Amniotic epithelial cell (primary cell): ENCODE data around the gene KEAP1.

ENCODE experiments used
- DNase-seq: peaks from one replicate; pipeline ENCODE4 v3.0.0-alpha.2; 2010; ENCODE audit warnings: low read depth

The KEAP1 gene

DNA sequence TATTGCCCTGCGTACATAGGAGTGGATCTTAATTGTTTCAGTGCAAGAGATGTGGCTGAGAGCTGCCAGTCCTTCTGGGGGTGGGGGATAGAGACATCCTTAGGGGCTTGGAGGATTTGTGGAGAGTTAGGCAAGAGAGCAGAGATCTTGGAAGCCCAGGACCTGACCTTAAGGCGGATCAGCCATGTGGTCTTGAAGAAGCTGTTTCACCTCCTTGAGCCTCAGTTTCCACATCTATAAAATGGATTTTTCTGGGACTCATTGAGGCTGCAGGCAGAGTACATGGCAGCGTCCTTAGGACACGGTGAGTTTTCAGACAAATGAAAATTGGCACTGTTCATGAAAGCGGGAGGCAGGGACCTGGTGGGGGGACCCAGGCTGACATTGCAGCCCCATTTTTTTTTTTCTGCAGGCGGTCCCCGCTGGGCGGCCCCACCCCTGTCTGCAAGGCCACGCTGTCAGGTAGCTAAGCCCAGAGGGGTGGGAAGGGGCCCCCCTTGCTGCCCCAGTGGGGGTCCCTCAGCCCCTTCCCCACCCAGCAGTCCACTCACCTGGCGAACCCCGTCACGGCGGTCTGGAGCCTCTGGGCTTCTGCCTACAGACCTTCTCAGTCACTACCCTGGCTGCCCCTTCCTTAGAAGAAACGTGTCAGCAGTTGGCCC, 52.8 kb downstream of the KEAP1 start:
- no peak for DNase-seq

DNA sequence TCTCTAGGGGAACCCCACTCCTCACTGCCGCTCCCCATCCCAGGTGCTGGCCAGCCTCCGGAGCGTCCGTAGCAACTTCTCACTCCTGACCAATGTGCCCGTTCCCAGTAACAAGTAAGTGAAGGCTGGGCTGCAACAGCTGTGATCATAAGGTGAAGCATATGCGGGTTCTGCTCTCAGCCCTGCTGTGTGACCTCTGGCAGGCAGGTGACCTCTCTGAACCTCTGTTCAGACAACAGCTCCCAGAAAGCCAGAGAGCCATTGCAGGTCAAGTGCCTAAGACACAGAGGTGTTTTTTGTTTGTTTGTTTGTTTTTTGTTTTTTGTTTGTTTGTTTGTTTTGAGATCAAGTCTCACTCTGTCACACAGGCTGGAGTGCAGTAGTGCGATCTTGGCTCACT, 54.1 kb downstream of the KEAP1 start:
- DNase-seq: no peak

DNA sequence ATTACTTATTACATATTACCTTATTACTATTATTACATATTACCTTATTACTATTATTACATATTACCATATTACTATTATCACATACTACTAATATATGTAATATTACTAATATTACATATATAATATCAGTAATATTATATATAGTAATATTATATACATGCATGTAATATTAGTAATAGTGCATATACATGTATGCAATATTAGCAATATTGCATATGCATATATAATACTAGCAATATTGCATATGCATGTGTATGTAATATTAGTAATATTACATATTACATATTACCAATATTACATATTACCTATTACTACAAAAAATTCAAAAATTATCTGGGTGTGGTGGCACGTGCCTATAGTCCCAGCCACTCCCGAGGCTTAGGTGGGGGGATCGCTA, 60.5 kb downstream of the KEAP1 start:
- DNase-seq: no peak

DNA sequence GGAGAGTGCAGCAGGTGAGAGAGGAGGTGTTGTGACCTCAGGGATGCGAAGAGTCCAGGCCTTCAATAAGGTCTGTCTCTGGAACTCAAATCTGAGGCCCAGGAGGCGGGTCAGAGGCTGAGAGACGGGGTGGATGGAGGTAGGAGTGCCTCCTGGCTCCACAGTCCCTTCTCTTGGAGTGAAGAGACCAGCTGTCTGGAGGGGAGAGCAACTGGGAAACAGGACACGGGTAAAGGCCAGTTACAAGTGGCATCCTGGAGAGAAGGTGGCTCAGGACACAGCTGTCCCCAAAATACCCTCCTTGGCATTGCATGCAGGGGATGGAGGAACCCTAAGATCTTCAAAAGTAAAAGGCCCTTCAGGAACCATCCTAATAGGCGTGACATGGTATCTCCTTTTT, 63.6 kb downstream of the KEAP1 start:
- DNase-seq: no peak
